ENCODE data around the gene SMCR8. TPM values are rescaled to one million over a fixed set of nuclear protein-coding genes. Genes with fewer than 3 reads are reported as not detected.
A peak's percentile ranks its signal among the peaks of the same experiment; 100 is the strongest.

SMCR8 gene
- total RNA-seq, 1 donor from 2014 or later = 10.3 TPM

GRCh38 chr17:18315562-18315922 is 449 bp downstream of the SMCR8 start:
- intact Hi-C loops (cut with DNase I) = loop anchor here (5.0 kb wide), 1 partner anchor 47 kb away; the partner anchor contains the start of gene SHMT1
- no peaks in the 10 kb centered on the region for H3K27me3 ChIP-seq
- TF ChIP-seq CTCF (IDR thresholded peaks at IDR 0.05) = no peak
- peak overlapping the region; percentile 79 to 83 for H3K4me3 ChIP-seq
- H3K27ac ChIP-seq = peak overlapping the region; percentile 81 to 92
- no peaks in the 10 kb centered on the region for H3K9me3 ChIP-seq
- peaks cover 9 to 50% of the 10 kb centered on the region in 2 donors for H3K4me1 ChIP-seq
- no peak for DNase-seq (ENCODE audit: low spot score in 2 of 2)
- peaks cover 18 to 30% of the 10 kb centered on the region in 2 donors for H3K36me3 ChIP-seq

GRCh38 chr17:18315961-18316360 is 868 bp downstream of the SMCR8 start:
- H3K9me3 ChIP-seq = no peaks in the 10 kb centered on the region
- H3K36me3 ChIP-seq = peaks cover 18 to 34% of the 10 kb centered on the region in 2 donors
- peaks cover 9 to 50% of the 10 kb centered on the region in 2 donors for H3K4me1 ChIP-seq
- DNase-seq (ENCODE audit: low spot score in 2 of 2) = no peak
- TF ChIP-seq CTCF (IDR thresholded peaks at IDR 0.05) = no peak
- H3K4me3 ChIP-seq = peak overlapping the region; percentile 79 to 83
- H3K27me3 ChIP-seq = no peaks in the 10 kb centered on the region
- peak overlapping the region; percentile 81 to 92 for H3K27ac ChIP-seq
- intact Hi-C loops (cut with DNase I) = loop anchor here (5.0 kb wide), 1 partner anchor 46 kb away; the partner anchor contains the start of gene SHMT1

DNA sequence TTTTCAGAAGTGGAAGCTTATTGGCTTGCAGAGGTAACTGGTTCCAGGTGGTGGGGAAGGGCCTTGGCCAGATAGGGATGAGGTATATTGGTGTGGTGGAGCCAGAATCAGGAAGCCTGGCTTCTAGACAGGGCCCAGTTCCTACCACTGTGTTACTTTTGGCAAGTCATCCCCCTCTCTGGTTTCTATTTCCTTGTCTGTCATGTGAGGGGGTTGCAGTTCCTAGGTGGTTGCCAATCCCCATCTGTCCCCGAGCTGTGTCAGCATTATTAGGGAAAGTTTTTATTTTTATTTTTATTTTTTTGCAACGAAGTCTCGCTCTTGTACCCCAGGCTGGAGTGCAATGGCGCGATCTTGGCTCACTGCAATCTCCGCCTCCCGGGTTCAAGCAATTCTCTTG is 3.0 kb downstream of the SMCR8 start:
- DNase-seq (ENCODE audit: low spot score in 2 of 2) = no peak
- no peak for TF ChIP-seq CTCF (IDR thresholded peaks at IDR 0.05)
- no peak overlapping the region for H3K4me3 ChIP-seq

DNA sequence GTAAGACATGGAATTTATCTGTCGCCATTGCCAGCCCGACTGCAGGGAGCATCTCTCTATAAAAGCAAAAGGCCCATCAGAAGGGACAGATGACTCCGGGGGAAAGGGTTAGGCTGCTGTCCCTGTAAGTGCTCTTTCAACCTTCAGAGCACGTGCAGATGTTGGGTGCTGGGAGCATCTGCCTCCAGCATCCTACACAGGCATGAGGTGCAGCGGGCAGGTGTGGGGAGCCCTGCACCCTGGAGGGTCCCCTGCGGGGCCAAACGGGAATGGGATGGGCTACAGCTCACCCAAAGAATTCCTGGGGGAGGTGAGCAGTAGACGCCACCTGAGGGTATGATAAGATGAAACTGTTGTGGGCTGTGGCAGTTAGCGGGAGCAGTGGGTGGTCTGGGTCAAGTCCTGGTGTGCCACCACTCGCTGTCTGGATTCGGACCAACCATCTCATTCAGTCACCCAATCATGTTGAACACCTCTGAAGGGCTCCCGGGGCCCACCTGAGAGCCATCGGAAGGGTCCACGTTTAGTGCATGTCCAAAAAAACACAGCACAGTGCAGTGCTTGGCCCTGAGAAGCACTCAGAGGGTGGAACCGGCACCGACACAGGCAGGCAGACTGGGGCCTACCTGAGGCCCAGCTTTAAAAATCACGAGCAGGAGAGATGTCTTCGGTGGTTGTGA is 3.8 kb downstream of the SMCR8 start:
- intact Hi-C loops (cut with DNase I) = loop anchor here (5.0 kb wide), 1 partner anchor 43 kb away; the partner anchor contains the start of gene SHMT1
- Histone ChIP-seq H3K36me3 (peaks cover 36 to 57% of the 10 kb centered on the region in 2 donors), H3K4me3 (no peak overlapping the region), H3K4me1 (peaks cover 9 to 38% of the 10 kb centered on the region in 2 donors), H3K9me3 (no peaks in the 10 kb centered on the region), H3K27ac (no peak overlapping the region), H3K27me3 (no peaks in the 10 kb centered on the region)
- TF ChIP-seq CTCF (IDR thresholded peaks at IDR 0.05) = no peak
- DNase-seq (ENCODE audit: low spot score in 2 of 2) = no peak

More for the DNA sequence above, 3.0 kb downstream of the SMCR8 start:
- Histone ChIP-seq H3K9me3 (no peaks in the 10 kb centered on the region), H3K36me3 (peaks cover 28 to 49% of the 10 kb centered on the region in 2 donors), H3K27me3 (no peaks in the 10 kb centered on the region), H3K27ac (no peak overlapping the region), H3K4me1 (peaks cover 9 to 46% of the 10 kb centered on the region in 2 donors)
- intact Hi-C loops (cut with DNase I) = loop anchor here (5.0 kb wide), 1 partner anchor 44 kb away; the partner anchor contains the start of gene SHMT1

GRCh38 chr17:18319604-18320256 is 4.6 kb downstream of the SMCR8 start:
- no peaks in the 10 kb centered on the region for H3K9me3 ChIP-seq
- peak in 1 of 3 experiments; percentile 29 for TF ChIP-seq CTCF (IDR thresholded peaks at IDR 0.05)
- no peak for DNase-seq (ENCODE audit: low spot score in 2 of 2)
- peaks cover 44 to 66% of the 10 kb centered on the region in 2 donors for H3K36me3 ChIP-seq
- no peak overlapping the region for H3K4me3 ChIP-seq
- H3K4me1 ChIP-seq = peaks cover 9 to 38% of the 10 kb centered on the region in 2 donors
- intact Hi-C loops (cut with DNase I) = loop anchor here (5.0 kb wide), 1 partner anchor 43 kb away; the partner anchor contains the start of gene SHMT1
- H3K27ac ChIP-seq = no peak overlapping the region
- no peaks in the 10 kb centered on the region for H3K27me3 ChIP-seq
